Gastrocnemius medialis (tissue), 4 donors: ENCODE measurements around the gene NTN3. TPM values are rescaled to one million over a fixed set of nuclear protein-coding genes. Genes with fewer than 3 reads are reported as not detected.

Experiments
- ATAC-seq, 2 donors: fragments of 150-250 bp; one replicate each; pipeline ENCODE4 v1.9.1; 2016
- DNase-seq, 2 donors: peaks; one replicate each; pipeline ENCODE4 v3.0.0-alpha.2; 2019
- H3K27ac ChIP-seq, 4 donors: fragments of 200-600 bp; sonication (generic); 1 replicate in 1 of 4; 2 replicates in 3 of 4; pipeline ENCODE4 v1.5.1; 2016 to 2018; ENCODE audit warnings: mild to moderate bottlenecking in 2 of 4, moderate library complexity in 1 of 4
- H3K27me3 ChIP-seq, 3 donors: fragments of 200-600 bp; sonication (generic) in 2 of 3; 1 replicate in 1 of 3; 2 replicates in 2 of 3; pipeline versions ENCODE4 v1.5.1 to v1.6.0; 2016 to 2019; ENCODE audit warnings: mild to moderate bottlenecking in 1 of 3, moderate library complexity in 1 of 3
- H3K36me3 ChIP-seq, 2 donors: fragments of 200-600 bp; sonication (generic) in 1 of 2; one replicate each; pipeline ENCODE4 v1.5.1; 2017 to 2018
- H3K4me1 ChIP-seq, 2 donors: fragments of 200-600 bp; sonication (generic) in 1 of 2; one replicate each; pipeline ENCODE4 v1.5.1; 2016 to 2017; ENCODE audit warnings: mild to moderate bottlenecking in 2 of 2
- H3K4me3 ChIP-seq, 4 donors: fragments of 200-600 bp; sonication (generic) in 3 of 4; 1 replicate in 1 of 4; 2 replicates in 3 of 4; pipeline ENCODE4 v1.5.1; 2016 to 2019; ENCODE audit warnings: mild to moderate bottlenecking in 2 of 4
- H3K9me3 ChIP-seq, 3 donors: fragments of 200-600 bp; sonication (generic) in 2 of 3; 1 replicate in 1 of 3; 2 replicates in 2 of 3; pipeline ENCODE4 v1.5.1; 2016 to 2019
- CTCF ChIP-seq, 5 experiments: fragments of 450-650 bp in 3 of 5; fragments of 200-600 bp in 2 of 5; sonication (generic) in 2 of 5; IDR thresholded peaks in 4 of 5; conservative IDR thresholded peaks in 1 of 5; 1 replicate in 4 of 5; 2 replicates in 1 of 5; pipeline ENCODE4 v1.5.1; 2016 to 2019; ENCODE audit warnings: antibody characterized with exemption in 5 of 5, mild to moderate bottlenecking in 3 of 5, moderate library complexity in 3 of 5
- POLR2A ChIP-seq, 2 donors: fragments of 450-650 bp; IDR thresholded peaks; one replicate each; pipeline ENCODE4 v1.6.1; 2017; ENCODE audit warnings: antibody characterized with exemption in 2 of 2, mild to moderate bottlenecking in 2 of 2, moderate library complexity in 2 of 2
- in situ Hi-C, 4 donors: fragments of 200-750 bp; cut with MboI; loops; one replicate each; pipeline versions ENCODE4 v1.15.0 to v1.8.0; 2017; ENCODE audit warnings: low sequenced_read_pairs in 4 of 4
- intact Hi-C: fragments of 100-400 bp; cut with DNase I; formaldehyde crosslinking; loops from one replicate; pipeline ENCODE4 v1.15.1; 2023; ENCODE audit warnings: low total_unique reads
- total RNA-seq, 4 donors: library from RNA; depleted of rRNA; stranded (reverse); fragments of >200 nt; gene quantifications; one replicate each; pipeline versions ENCODE4 v1.1.0 to v1.2.3, GENCODE V29; 2016

Gene NTN3
- total RNA-seq, 4 donors from 2014 or later: not detected

GRCh38 chr16:2497695-2498484 lies 26.8 kb downstream of the NTN3 start:
- no peaks in the 10 kb centered on the region for H3K9me3 ChIP-seq
- H3K36me3 ChIP-seq: no peaks in the 10 kb centered on the region
- H3K27ac ChIP-seq: peak overlapping the region; percentile 11 to 71 (median 31)
- intact Hi-C loops: loop anchor here (5.0 kb wide), 1 partner anchor 36 kb away; the partner anchor contains the start of gene TEDC2
- no peaks in the 10 kb centered on the region for H3K27me3 ChIP-seq
- DNase-seq (no peak), ATAC-seq (peak in 1 of 2 donors; percentile 22)
- H3K4me1 ChIP-seq: peaks cover 30 to 36% of the 10 kb centered on the region in 2 donors
- in situ Hi-C loops: loop anchor here in 2 of 4 donors (10.0 to 25.0 kb wide), 2 partner anchors 153 to 161 kb away; partner anchors contain the start of gene ABCA3 (in 2 of the 2)
- no peak overlapping the region for H3K4me3 ChIP-seq
- no peak for TF ChIP-seq POLR2A (IDR thresholded peaks at IDR 0.05)

GRCh38 chr16:2498531-2499253 lies 27.6 kb downstream of the NTN3 start:
- H3K4me1 ChIP-seq: peaks cover 30 to 36% of the 10 kb centered on the region in 2 donors
- DNase-seq (peak in 1 of 2 donors; percentile 59), ATAC-seq (peak in 1 of 2 donors; percentile 33)
- no peaks in the 10 kb centered on the region for H3K36me3 ChIP-seq
- no peaks in the 10 kb centered on the region for H3K9me3 ChIP-seq
- H3K27ac ChIP-seq: peak overlapping the region in 2 of 4 donors; percentile 29 to 71
- in situ Hi-C loops: loop anchor here in 2 of 4 donors (10.0 to 25.0 kb wide), 2 partner anchors 154 to 161 kb away; partner anchors contain the start of gene ABCA3 (in 2 of the 2)
- TF ChIP-seq CTCF (IDR thresholded peaks at IDR 0.05 in 4 of 5, conservative IDR thresholded peaks at IDR 0.05 in 1 of 5) (no peak), POLR2A (IDR thresholded peaks at IDR 0.05) (no peak)
- intact Hi-C loops: loop anchor here (5.0 kb wide), 1 partner anchor 36 kb away; the partner anchor contains the start of gene TEDC2
- no peak overlapping the region for H3K4me3 ChIP-seq
- H3K27me3 ChIP-seq: no peaks in the 10 kb centered on the region

DNA sequence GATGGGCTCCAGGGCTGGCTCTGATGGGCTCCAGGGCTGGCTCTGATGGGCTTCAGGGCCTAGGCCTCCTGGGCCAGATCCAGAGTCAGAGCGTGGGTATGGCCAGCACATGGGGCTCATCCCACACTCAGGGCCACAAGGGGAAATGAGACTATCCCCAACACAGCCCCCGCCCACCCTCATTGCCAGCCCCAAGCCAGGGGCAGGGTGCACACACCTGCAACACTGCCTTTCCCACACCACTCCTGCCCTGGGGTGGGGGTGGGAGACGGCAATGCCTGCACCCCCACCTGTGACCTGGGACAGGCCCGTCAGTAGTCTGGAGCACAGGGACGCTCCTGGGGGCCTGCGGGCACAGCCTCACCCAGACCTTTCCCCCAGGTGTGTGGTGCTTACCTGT lies 28.4 kb downstream of the NTN3 start:
- DNase-seq (no peak), ATAC-seq (no peak)
- Histone ChIP-seq H3K27me3 (no peaks in the 10 kb centered on the region), H3K27ac (peak overlapping the region in 1 of 4 donors; percentile 71), H3K36me3 (no peaks in the 10 kb centered on the region), H3K4me3 (no peak overlapping the region), H3K9me3 (no peaks in the 10 kb centered on the region), H3K4me1 (peaks cover 30 to 36% of the 10 kb centered on the region in 2 donors)
- in situ Hi-C loops (loop anchor here in 2 of 4 donors (10.0 to 25.0 kb wide), 2 partner anchors 155 to 162 kb away; partner anchors contain the start of gene ABCA3 (in 2 of the 2)), intact Hi-C loops (loop anchor here (5.0 kb wide), 1 partner anchor 37 kb away; the partner anchor contains the start of gene TEDC2)
- TF ChIP-seq POLR2A (IDR thresholded peaks at IDR 0.05) (no peak), CTCF (IDR thresholded peaks at IDR 0.05 in 4 of 5, conservative IDR thresholded peaks at IDR 0.05 in 1 of 5) (no peak)

- in situ Hi-C loops: loop anchor here in 3 of 4 donors (10.0 to 25.0 kb wide), 3 partner anchors 155 to 165 kb away; partner anchors contain the start of gene ABCA3 (in 2 of the 3)
- H3K4me1 ChIP-seq: peaks cover 30 to 36% of the 10 kb centered on the region in 2 donors
- H3K9me3 ChIP-seq: no peaks in the 10 kb centered on the region
- intact Hi-C loops: loop anchor here (5.0 kb wide), 3 partner anchors 38 to 303 kb away; partner anchors contain the start of genes CASKIN1, CCNF and TEDC2
- TF ChIP-seq POLR2A (IDR thresholded peaks at IDR 0.05) (no peak), CTCF (IDR thresholded peaks at IDR 0.05 in 4 of 5, conservative IDR thresholded peaks at IDR 0.05 in 1 of 5) (no peak)
- no peak overlapping the region for H3K4me3 ChIP-seq
- no peaks in the 10 kb centered on the region for H3K36me3 ChIP-seq
- H3K27ac ChIP-seq: no peak overlapping the region
- DNase-seq (no peak), ATAC-seq (no peak)
- H3K27me3 ChIP-seq: no peaks in the 10 kb centered on the region
Measured at GRCh38 chr16:2499890-2500429, 28.9 kb downstream of the NTN3 start.
